Activated CD8-positive, alpha-beta memory T cell treated with anti-CD3 and anti-CD28 coated beads for 4 hours (primary cell): ENCODE measurements around the gene WDR45B.

Experiments
- DNase-seq, 2 donors: peaks; one replicate each; pipeline ENCODE4 v3.0.0-alpha.2; 2020; ENCODE audit warnings: low read depth in 2 of 2

Gene WDR45B

GRCh38 chr17:82629748-82630147, 18.5 kb downstream of the WDR45B start:
- DNase-seq, result no peak

- DNase-seq, result no peak
These were observed 20.8 kb downstream of the WDR45B start for GRCh38 chr17:82627405-82627804.

GRCh38 chr17:82623707-82624106, 24.5 kb downstream of the WDR45B start:
- no peak for DNase-seq

- no peak for DNase-seq
These were observed 28.6 kb downstream of the WDR45B start for GRCh38 chr17:82619641-82620040.

GRCh38 chr17:82619211-82619610, 29.0 kb downstream of the WDR45B start:
- DNase-seq, result no peak

GRCh38 chr17:82616021-82616711, 32.1 kb downstream of the WDR45B start:
- no peak for DNase-seq

GRCh38 chr17:82615084-82616020, 32.9 kb downstream of the WDR45B start:
- no peak for DNase-seq

- no peak for DNase-seq
These were observed 34.1 kb downstream of the WDR45B start for GRCh38 chr17:82614095-82614631.

GRCh38 chr17:82613283-82614094, 34.8 kb downstream of the WDR45B start:
- DNase-seq, result no peak

- DNase-seq, result no peak
These were observed 36.8 kb downstream of the WDR45B start for GRCh38 chr17:82611140-82612058.

GRCh38 chr17:82609655-82610054, 38.6 kb downstream of the WDR45B start:
- DNase-seq, result no peak

- no peak for DNase-seq
These were observed 39.4 kb downstream of the WDR45B start for GRCh38 chr17:82608816-82609215.

- no peak for DNase-seq
These were observed 42.2 kb downstream of the WDR45B start for GRCh38 chr17:82605939-82606600.

GRCh38 chr17:82604532-82604931, 43.7 kb downstream of the WDR45B start:
- no peak for DNase-seq

GRCh38 chr17:82603981-82604448, 44.2 kb downstream of the WDR45B start:
- no peak for DNase-seq

GRCh38 chr17:82602986-82603710, 45.1 kb downstream of the WDR45B start:
- DNase-seq, result no peak

- no peak for DNase-seq
These were observed 45.8 kb downstream of the WDR45B start for GRCh38 chr17:82602487-82602886.

GRCh38 chr17:82601447-82602000, 46.7 kb downstream of the WDR45B start:
- no peak for DNase-seq
